ENCODE results near the gene NUP153.

NUP153 gene

GRCh38 chr6:17612048-17612447 is 94.7 kb downstream of the NUP153 start:
- no peak for TF ChIP-seq GATA3 (IDR thresholded peaks at IDR 0.05; ENCODE audit: low read depth, low read length)
- no peak for TF ChIP-seq GATA2 (IDR thresholded peaks at IDR 0.05; ENCODE audit: low read depth, low read length)

GRCh38 chr6:17610835-17611234 is 95.9 kb downstream of the NUP153 start:
- TF ChIP-seq GATA2 (IDR thresholded peaks at IDR 0.05; ENCODE audit: low read depth, low read length) (no peak), GATA3 (IDR thresholded peaks at IDR 0.05; ENCODE audit: low read depth, low read length) (no peak)

GRCh38 chr6:17606606-17607005 is 100.1 kb downstream of the NUP153 start:
- TF ChIP-seq GATA3 (IDR thresholded peaks at IDR 0.05; ENCODE audit: low read depth, low read length), result no peak
- no peak for TF ChIP-seq GATA2 (IDR thresholded peaks at IDR 0.05; ENCODE audit: low read depth, low read length)

GRCh38 chr6:17602888-17603287 is 103.8 kb downstream of the NUP153 start:
- TF ChIP-seq GATA2 (IDR thresholded peaks at IDR 0.05; ENCODE audit: low read depth, low read length) (no peak), GATA3 (IDR thresholded peaks at IDR 0.05; ENCODE audit: low read depth, low read length) (no peak)

- no peak for TF ChIP-seq GATA3 (IDR thresholded peaks at IDR 0.05; ENCODE audit: low read depth, low read length)
- no peak for TF ChIP-seq GATA2 (IDR thresholded peaks at IDR 0.05; ENCODE audit: low read depth, low read length)
Measured at GRCh38 chr6:17601386-17601703, 105.4 kb downstream of the NUP153 start.

GRCh38 chr6:17600527-17601385 is 106.0 kb downstream of the NUP153 start:
- no peak for TF ChIP-seq GATA2 (IDR thresholded peaks at IDR 0.05; ENCODE audit: low read depth, low read length)
- no peak for TF ChIP-seq GATA3 (IDR thresholded peaks at IDR 0.05; ENCODE audit: low read depth, low read length)

GRCh38 chr6:17599877-17600526 is 106.7 kb downstream of the NUP153 start, which contains the start of gene FAM8A1:
TSS of gene FAM8A1 (plus strand) at chr6:17600302. CDS start at chr6:17600410, 108 bp downstream.
- no peak for TF ChIP-seq GATA3 (IDR thresholded peaks at IDR 0.05; ENCODE audit: low read depth, low read length)
- TF ChIP-seq GATA2 (IDR thresholded peaks at IDR 0.05; ENCODE audit: low read depth, low read length), result no peak

GRCh38 chr6:17596085-17596484 is 110.6 kb downstream of the NUP153 start:
- TF ChIP-seq GATA2 (IDR thresholded peaks at IDR 0.05; ENCODE audit: low read depth, low read length), result no peak
- TF ChIP-seq GATA3 (IDR thresholded peaks at IDR 0.05; ENCODE audit: low read depth, low read length), result no peak

GRCh38 chr6:17593246-17593645 is 113.5 kb downstream of the NUP153 start:
- no peak for TF ChIP-seq GATA2 (IDR thresholded peaks at IDR 0.05; ENCODE audit: low read depth, low read length)
- TF ChIP-seq GATA3 (IDR thresholded peaks at IDR 0.05; ENCODE audit: low read depth, low read length), result no peak

GRCh38 chr6:17591287-17591686 is 115.4 kb downstream of the NUP153 start:
- TF ChIP-seq GATA2 (IDR thresholded peaks at IDR 0.05; ENCODE audit: low read depth, low read length) (no peak), GATA3 (IDR thresholded peaks at IDR 0.05; ENCODE audit: low read depth, low read length) (no peak)

GRCh38 chr6:17589406-17590096 is 117.2 kb downstream of the NUP153 start:
- TF ChIP-seq GATA3 (IDR thresholded peaks at IDR 0.05; ENCODE audit: low read depth, low read length) (no peak), GATA2 (IDR thresholded peaks at IDR 0.05; ENCODE audit: low read depth, low read length) (no peak)

GRCh38 chr6:17588011-17588410 is 118.7 kb downstream of the NUP153 start:
- TF ChIP-seq GATA3 (IDR thresholded peaks at IDR 0.05; ENCODE audit: low read depth, low read length), result no peak
- TF ChIP-seq GATA2 (IDR thresholded peaks at IDR 0.05; ENCODE audit: low read depth, low read length), result no peak

GRCh38 chr6:17585766-17586490 is 120.8 kb downstream of the NUP153 start:
- no peak for TF ChIP-seq GATA3 (IDR thresholded peaks at IDR 0.05; ENCODE audit: low read depth, low read length)
- TF ChIP-seq GATA2 (IDR thresholded peaks at IDR 0.05; ENCODE audit: low read depth, low read length), result no peak
